GM19328 (cell line): ENCODE results near the gene CHP2.
"Not testable (repeated sequence)": the region's sequence is repeated elsewhere in the genome, so short reads cannot be mapped to it uniquely, and the experiment has no call there.

Experiments
- ATAC-seq: cut with Tn5 transposase; IDR thresholded peaks from one replicate; pipeline ENCODE4 v1.9.1; 2021; ENCODE audit warnings: mild to moderate bottlenecking, moderate library complexity; ENCODE audit not compliant: unreplicated experiment

The CHP2 gene

GRCh38 chr16:23754594-23755483, at the start of gene CHP2:
Gene CHP2, plus strand, starts transcription at chr16:23755026. Its CDS starts 24 bp downstream, at chr16:23755050.
- no peak for ATAC-seq

DNA sequence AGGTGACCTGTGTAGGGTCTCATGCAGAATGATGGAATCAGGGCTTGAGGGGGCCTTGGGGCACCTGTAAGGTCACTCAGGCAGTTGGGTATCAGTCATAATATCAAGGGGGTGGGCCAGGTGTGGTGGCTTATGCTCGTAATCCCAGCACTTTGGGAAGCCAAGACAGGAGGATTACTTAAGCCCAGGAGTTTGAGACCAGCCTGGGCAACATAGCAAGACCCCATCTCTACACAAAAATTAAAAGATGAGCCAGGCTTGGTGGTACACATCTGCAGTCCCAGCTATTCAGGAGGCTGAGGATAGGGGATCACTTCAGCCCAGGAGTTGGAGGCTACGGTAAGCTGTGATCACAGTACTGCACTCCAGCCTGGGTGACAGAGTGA, 49.3 kb upstream of the CHP2 start:
- no peak for ATAC-seq

- ATAC-seq = no peak
Measured at GRCh38 chr16:23706439-23706838, 48.4 kb upstream of the CHP2 start.

DNA sequence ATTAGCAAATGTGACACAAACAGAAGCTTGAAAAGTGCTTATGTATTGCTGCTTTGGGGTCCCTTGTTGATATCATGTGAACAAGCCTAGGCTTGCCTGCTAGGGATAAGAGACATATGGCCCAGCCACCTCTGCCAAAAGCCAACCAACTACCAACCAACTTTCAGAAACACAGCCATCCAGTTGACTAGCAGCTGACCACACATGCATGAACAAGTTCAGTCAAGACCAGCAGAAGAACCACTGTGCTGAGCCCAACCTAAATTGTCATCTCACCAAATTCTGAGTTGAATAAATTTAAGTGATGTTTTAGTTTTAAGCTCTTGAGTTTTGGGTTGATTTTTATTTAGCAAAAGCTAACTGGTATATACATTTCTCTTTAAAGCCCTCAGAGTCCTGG, 45.3 kb upstream of the CHP2 start:
- ATAC-seq = no peak

GRCh38 chr16:23710008-23710407, 44.8 kb upstream of the CHP2 start:
- ATAC-seq = no peak

GRCh38 chr16:23710504-23710903, 44.3 kb upstream of the CHP2 start:
- no peak for ATAC-seq

DNA sequence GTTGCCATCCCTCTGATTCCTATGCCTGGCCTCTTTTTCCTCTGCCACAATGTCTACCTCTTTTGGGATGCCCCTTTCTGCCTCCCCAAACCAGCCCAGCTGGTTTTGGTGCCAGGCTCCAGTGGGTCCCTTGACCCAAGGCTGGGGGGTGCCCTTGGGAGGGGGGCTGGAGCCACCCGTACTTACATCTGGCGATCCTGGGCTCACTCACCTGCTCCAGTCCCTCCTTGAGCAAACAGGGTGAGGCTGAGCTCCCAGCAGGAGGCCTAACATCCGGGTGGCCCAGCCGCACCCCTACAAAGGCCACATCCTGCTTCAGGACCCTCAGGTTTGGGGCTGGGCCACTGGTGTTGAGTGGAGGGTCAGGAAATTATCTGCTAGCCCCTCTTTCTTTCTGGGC, 43.0 kb upstream of the CHP2 start:
- ATAC-seq = no peak

GRCh38 chr16:23712976-23713375, 41.9 kb upstream of the CHP2 start, which contains the start of gene ERN2:
Gene ERN2, minus strand, starts transcription at chr16:23713222. Its CDS starts 35 bp downstream, at chr16:23713187.
- ATAC-seq = no peak

- ATAC-seq = no peak
Measured at GRCh38 chr16:23716484-23716883, 38.3 kb upstream of the CHP2 start.

- ATAC-seq = not testable (repeated sequence)
Measured at GRCh38 chr16:23722613-23723240, 32.1 kb upstream of the CHP2 start.

GRCh38 chr16:23724096-23724784, 30.6 kb upstream of the CHP2 start:
- ATAC-seq = no peak

DNA sequence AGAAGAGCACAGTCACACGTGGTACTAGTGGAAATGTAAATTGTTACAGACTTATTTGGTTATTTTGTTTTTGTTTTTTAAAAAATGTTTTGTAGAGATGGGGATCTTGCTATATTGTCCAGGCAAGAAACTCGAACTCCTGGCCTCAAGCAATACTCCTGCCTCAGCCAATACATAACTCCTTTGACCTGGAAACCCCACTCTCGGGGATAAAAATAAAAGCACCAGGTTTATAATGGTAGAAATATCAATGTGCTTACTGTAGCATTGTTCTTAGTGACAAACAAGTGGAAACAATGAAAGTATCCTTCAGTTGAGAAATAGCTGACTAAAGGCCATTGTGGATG, 30.1 kb upstream of the CHP2 start:
- no peak for ATAC-seq

DNA sequence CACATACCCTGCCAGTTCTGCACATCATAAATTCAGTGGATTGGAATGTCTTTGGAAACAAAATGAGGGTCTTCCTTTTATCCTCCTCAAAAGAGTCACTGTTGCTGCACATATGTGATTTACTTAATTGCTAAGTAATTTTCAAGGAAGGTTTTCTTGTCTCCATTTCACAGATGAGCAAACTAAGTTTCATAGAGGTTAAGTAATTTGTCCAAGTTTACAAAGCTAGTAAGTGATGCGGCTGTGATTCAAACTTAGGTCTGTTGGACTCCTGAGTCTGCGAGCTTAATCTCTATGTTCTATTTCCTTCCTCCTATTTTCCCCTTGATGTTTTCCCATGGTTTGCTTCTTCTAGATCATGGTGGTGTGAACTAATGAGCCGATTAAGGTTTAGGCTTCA, 28.1 kb upstream of the CHP2 start:
- no peak for ATAC-seq

DNA sequence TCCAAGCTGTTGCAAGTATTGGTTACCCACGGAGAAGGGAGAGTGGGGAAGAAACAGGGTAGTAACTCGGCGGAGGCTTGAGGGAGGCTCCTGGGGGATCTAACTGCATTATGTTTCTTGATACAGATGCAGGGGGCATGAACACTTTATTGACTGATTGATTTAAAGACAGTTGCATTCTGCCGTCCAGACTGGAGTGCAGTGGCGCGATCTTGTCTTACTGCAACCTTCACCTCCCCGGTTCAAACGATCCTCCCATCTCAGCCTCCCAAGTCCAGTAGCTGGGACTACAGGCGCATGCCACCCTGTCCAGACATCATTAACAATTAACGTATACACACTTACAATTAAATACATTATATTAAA, 26.7 kb upstream of the CHP2 start:
- no peak for ATAC-seq

- ATAC-seq = no peak
Measured at GRCh38 chr16:23729503-23730424, 25.1 kb upstream of the CHP2 start.

- ATAC-seq = no peak
Measured at GRCh38 chr16:23734176-23734893, 20.5 kb upstream of the CHP2 start.

GRCh38 chr16:23737423-23738028, 17.3 kb upstream of the CHP2 start:
- ATAC-seq = not testable (repeated sequence)

GRCh38 chr16:23739516-23739915, 15.3 kb upstream of the CHP2 start:
- ATAC-seq = no peak

DNA sequence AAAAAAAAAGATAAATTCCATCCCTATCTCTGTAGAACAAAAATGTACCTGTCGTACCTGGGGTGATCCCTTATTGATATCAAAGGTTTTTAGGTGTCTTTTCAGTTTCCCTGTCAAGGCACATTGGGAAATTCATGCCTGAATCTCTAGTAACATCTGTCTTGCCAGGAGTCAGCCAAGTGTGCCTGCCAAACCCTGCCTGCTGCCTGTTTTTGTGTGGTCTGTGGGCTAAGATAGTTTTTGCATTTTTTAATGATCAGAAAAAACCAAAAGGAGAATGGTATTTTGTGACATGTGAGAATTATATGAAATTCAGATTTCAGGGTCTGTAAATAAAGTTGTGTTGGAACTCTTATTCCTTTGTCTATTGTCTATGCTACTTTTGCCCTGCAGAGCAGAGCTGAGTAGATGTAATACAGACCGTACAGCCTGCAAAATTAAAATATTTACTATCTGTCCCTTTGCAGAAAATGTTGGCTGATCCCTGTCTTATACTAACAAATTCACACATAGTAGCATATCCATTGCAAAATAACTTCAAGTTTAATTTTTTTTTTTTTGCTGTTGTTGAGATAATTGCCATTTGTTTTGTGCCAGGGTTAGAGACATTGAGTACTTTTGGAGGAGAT, 13.0 kb upstream of the CHP2 start:
- no peak for ATAC-seq
